Neural progenitor cell (in vitro differentiated cells): ENCODE data around the gene CES3. TPM values are rescaled to one million over a fixed set of nuclear protein-coding genes. Genes with fewer than 3 reads are reported as not detected.
"Not testable (repeated sequence)": the region's sequence is repeated elsewhere in the genome, so short reads cannot be mapped to it uniquely, and the experiment has no call there.

Source experiments
- DNase-seq: peaks from one replicate; pipeline ENCODE4 v3.0.0-alpha.2; 2016; ENCODE audit warnings: low spot score
- H2AFZ ChIP-seq: fragments of 200-600 bp; sonication (generic); replicated peaks from 2 replicates; pipeline ENCODE4 v1.6.1; 2016; ENCODE audit warnings: antibody characterized with exemption
- H3F3A ChIP-seq: fragments of 200-600 bp; sonication (generic); 2 replicates; pipeline ENCODE4 v1.6.1; 2016; ENCODE audit warnings: antibody characterized with exemption, low read depth
- H3K27ac ChIP-seq: fragments of 200-600 bp; sonication (generic); 2 replicates; pipeline ENCODE4 v1.5.1; 2016; ENCODE audit warnings: mild to moderate bottlenecking
- H3K27me3 ChIP-seq: fragments of 200-600 bp; sonication (generic); 2 replicates; pipeline ENCODE4 v1.6.1; 2016; ENCODE audit warnings: mild to moderate bottlenecking, moderate library complexity
- H3K36me3 ChIP-seq: fragments of 200-600 bp; sonication (generic); 2 replicates; pipeline ENCODE4 v1.5.1; 2016
- H3K4me1 ChIP-seq: fragments of 200-600 bp; sonication (generic); 2 replicates; pipeline ENCODE4 v1.6.1; 2016; ENCODE audit warnings: mixed run types
- H3K4me2 ChIP-seq: fragments of 200-600 bp; sonication (generic); 2 replicates; pipeline ENCODE4 v1.6.1; 2016
- H3K4me3 ChIP-seq: fragments of 200-600 bp; sonication (generic); 2 replicates; pipeline ENCODE4 v1.5.1; 2016
- H3K79me2 ChIP-seq: fragments of 200-600 bp; sonication (generic); 2 replicates; pipeline ENCODE4 v1.6.1; 2016; ENCODE audit warnings: low read depth
- H3K9ac ChIP-seq: fragments of 200-600 bp; sonication (generic); 2 replicates; pipeline ENCODE4 v1.6.1; 2016
- H3K9me3 ChIP-seq: fragments of 200-600 bp; sonication (generic); 2 replicates; pipeline ENCODE4 v1.5.1; 2016; ENCODE audit warnings: low read depth
- H4K20me1 ChIP-seq: fragments of 200-600 bp; sonication (generic); 2 replicates; pipeline ENCODE4 v1.6.1; 2016; ENCODE audit warnings: low read depth
- H3K27ac Mint-ChIP-seq: 3 replicates; pipeline ENCODE4 v1.8.0; 2021; ENCODE audit warnings: mixed read lengths
- H3K27me3 Mint-ChIP-seq: 2 replicates; pipeline ENCODE4 v1.8.0; 2022; ENCODE audit warnings: low read depth, mild to moderate bottlenecking, inconsistent platforms, moderate library complexity, mixed read lengths; ENCODE audit not compliant: insufficient read depth
- H3K36me3 Mint-ChIP-seq: 3 replicates; pipeline ENCODE4 v1.8.0; 2021; ENCODE audit warnings: mixed read lengths
- H3K4me1 Mint-ChIP-seq: 3 replicates; pipeline ENCODE4 v1.8.0; 2021; ENCODE audit warnings: mixed read lengths
- H3K4me3 Mint-ChIP-seq: 3 replicates; pipeline ENCODE4 v1.8.0; 2021; ENCODE audit warnings: mild to moderate bottlenecking, moderate library complexity, mixed read lengths
- H3K9me3 Mint-ChIP-seq: 3 replicates; pipeline ENCODE4 v1.8.0; 2020; ENCODE audit warnings: mixed read lengths
- EZH2 ChIP-seq: fragments of 200-600 bp; sonication (generic); IDR thresholded peaks from 2 replicates; pipeline ENCODE4 v1.6.1; 2017; ENCODE audit warnings: antibody characterized with exemption, mild to moderate bottlenecking, moderate library complexity
- EZH2phosphoT487 ChIP-seq: fragments of 200-600 bp; sonication (generic); IDR thresholded peaks from 2 replicates; pipeline ENCODE4 v1.6.1; 2017; ENCODE audit warnings: antibody characterized with exemption
- total RNA-seq: library from RNA; depleted of rRNA; stranded (reverse); fragments of >200 nt; gene quantifications from 2 replicates; pipeline ENCODE4 v1.2.3, GENCODE V29; 2015; ENCODE audit warnings: low replicate concordance
- TF ChIP-seq, protein P1 (sequence below): fragments of 200-600 bp; sonication (generic); IDR thresholded peaks from 2 replicates; pipeline ENCODE4 v1.5.1; 2017; ENCODE audit warnings: antibody characterized with exemption, mild to moderate bottlenecking

Gene CES3
- total RNA-seq, 1 donor from 2014 or later = 5.7 TPM

DNA sequence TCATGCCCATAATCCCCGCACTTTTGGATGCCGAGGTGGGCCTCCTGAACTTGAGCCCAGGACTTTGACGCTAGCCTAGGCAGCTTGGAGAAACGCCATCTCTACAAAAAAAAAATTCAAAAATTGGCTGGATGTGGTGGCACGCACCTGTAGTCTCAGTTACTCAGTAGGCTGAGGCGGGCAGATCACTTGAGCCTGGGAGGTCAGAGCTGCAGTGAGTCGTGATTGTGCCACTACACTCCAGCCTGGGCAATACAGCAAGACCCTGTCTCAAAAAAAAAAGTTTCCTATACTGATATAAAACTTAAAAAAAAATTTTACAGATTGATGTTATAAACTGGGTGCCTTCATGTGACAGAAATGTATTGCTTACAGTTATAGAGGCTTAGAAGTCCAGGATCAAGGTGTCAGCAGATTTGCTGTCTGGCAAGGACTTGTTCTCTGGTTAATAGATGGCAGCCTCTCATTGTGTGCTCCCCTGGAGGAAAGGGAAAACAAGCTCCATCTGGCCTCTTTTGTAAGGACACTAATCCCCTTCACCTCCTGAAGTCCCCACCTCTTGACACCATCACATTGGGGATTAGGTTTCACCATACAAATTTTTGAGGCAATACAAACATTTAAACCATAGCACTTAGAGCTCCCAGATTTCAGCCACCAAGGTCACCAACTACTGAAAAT lies 8.5 kb upstream of the CES3 start:
- H3K4me3 ChIP-seq = no peak overlapping the region
- no peaks in the 10 kb centered on the region for H3K9me3 ChIP-seq
- no peaks in the 10 kb centered on the region for H3K4me1 ChIP-seq
- H3F3A ChIP-seq = peaks cover 5% of the 10 kb centered on the region
- H3K9me3 Mint-ChIP-seq = no peaks in the 10 kb centered on the region
- DNase-seq = peak; percentile 14
- peaks cover 5% of the 10 kb centered on the region for H3K27me3 Mint-ChIP-seq
- no peak overlapping the region for H2AFZ ChIP-seq
- H3K79me2 ChIP-seq = no peaks in the 10 kb centered on the region
- H3K27ac Mint-ChIP-seq = no peak overlapping the region
- peaks cover 2% of the 10 kb centered on the region for H4K20me1 ChIP-seq
- H3K4me2 ChIP-seq = no peak overlapping the region
- TF ChIP-seq, protein P1, sequence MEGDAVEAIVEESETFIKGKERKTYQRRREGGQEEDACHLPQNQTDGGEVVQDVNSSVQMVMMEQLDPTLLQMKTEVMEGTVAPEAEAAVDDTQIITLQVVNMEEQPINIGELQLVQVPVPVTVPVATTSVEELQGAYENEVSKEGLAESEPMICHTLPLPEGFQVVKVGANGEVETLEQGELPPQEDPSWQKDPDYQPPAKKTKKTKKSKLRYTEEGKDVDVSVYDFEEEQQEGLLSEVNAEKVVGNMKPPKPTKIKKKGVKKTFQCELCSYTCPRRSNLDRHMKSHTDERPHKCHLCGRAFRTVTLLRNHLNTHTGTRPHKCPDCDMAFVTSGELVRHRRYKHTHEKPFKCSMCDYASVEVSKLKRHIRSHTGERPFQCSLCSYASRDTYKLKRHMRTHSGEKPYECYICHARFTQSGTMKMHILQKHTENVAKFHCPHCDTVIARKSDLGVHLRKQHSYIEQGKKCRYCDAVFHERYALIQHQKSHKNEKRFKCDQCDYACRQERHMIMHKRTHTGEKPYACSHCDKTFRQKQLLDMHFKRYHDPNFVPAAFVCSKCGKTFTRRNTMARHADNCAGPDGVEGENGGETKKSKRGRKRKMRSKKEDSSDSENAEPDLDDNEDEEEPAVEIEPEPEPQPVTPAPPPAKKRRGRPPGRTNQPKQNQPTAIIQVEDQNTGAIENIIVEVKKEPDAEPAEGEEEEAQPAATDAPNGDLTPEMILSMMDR = no peak
- TF ChIP-seq EZH2 (no peak), EZH2phosphoT487 (no peak)
- no peak overlapping the region for H3K9ac ChIP-seq
- H3K27ac ChIP-seq = no peak overlapping the region
- peaks cover 7% of the 10 kb centered on the region for H3K4me1 Mint-ChIP-seq
- peaks cover 50% of the 10 kb centered on the region for H3K27me3 ChIP-seq
- H3K36me3 Mint-ChIP-seq = no peaks in the 10 kb centered on the region
- no peaks in the 10 kb centered on the region for H3K36me3 ChIP-seq
- no peak overlapping the region for H3K4me3 Mint-ChIP-seq

DNA sequence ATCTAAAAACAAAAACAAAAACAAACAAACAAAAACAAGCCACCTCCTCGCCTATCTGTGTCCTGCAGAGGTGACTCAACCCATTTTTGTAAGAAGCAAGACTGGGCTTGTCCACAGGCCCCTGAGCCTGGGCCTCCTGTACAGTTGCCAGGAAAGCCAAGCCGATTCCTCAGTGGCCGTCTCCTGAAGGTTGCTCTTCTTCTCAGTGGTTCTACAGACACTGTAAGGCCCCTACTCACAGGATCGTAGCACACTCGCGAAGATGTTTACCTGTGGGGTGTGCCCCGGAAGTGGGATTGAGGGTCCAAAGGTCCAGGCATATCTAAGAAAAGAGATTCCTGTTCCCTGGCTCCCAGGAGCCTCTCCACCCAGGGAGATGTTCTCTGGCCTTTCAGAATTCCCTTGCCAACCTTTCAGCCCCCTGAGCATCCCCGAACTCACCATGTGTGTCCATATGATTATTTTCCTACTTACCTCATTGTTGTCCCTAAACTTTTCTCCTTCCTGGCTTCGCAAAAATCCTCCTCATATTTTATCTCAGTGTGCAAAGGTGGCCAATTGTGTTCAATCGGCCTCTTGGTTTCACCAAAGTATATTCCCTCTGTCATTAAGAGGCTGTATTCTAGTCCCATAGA lies 7.5 kb upstream of the CES3 start:
- no peak overlapping the region for H3K4me3 Mint-ChIP-seq
- H3K27ac Mint-ChIP-seq = no peak overlapping the region
- Histone ChIP-seq H3K4me2 (no peak overlapping the region), H4K20me1 (no peaks in the 10 kb centered on the region), H3K4me3 (no peak overlapping the region), H3K27me3 (peaks cover 50% of the 10 kb centered on the region), H2AFZ (no peak overlapping the region), H3K27ac (no peak overlapping the region), H3K36me3 (no peaks in the 10 kb centered on the region), H3K9me3 (no peaks in the 10 kb centered on the region), H3K4me1 (no peaks in the 10 kb centered on the region), H3F3A (peaks cover 5% of the 10 kb centered on the region), H3K79me2 (no peaks in the 10 kb centered on the region), H3K9ac (no peak overlapping the region)
- no peaks in the 10 kb centered on the region for H3K9me3 Mint-ChIP-seq
- no peak for TF ChIP-seq EZH2phosphoT487
- TF ChIP-seq, protein P1 = no peak
- no peaks in the 10 kb centered on the region for H3K36me3 Mint-ChIP-seq
- peaks cover 5% of the 10 kb centered on the region for H3K4me1 Mint-ChIP-seq
- peaks cover 7% of the 10 kb centered on the region for H3K27me3 Mint-ChIP-seq
- no peak for DNase-seq

GRCh38 chr16:66954097-66954659 lies 6.9 kb upstream of the CES3 start:
- Mint-ChIP-seq H3K9me3 (no peaks in the 10 kb centered on the region), H3K36me3 (no peaks in the 10 kb centered on the region), H3K4me1 (peaks cover 5% of the 10 kb centered on the region), H3K4me3 (no peak overlapping the region), H3K27me3 (peaks cover 11% of the 10 kb centered on the region), H3K27ac (no peak overlapping the region)
- no peak overlapping the region for H3K27ac ChIP-seq
- H3K9me3 ChIP-seq = no peaks in the 10 kb centered on the region
- H3K4me3 ChIP-seq = no peak overlapping the region
- H3F3A ChIP-seq = peaks cover 5% of the 10 kb centered on the region
- H3K4me2 ChIP-seq = no peak overlapping the region
- H3K4me1 ChIP-seq = no peaks in the 10 kb centered on the region
- H2AFZ ChIP-seq = no peak overlapping the region
- TF ChIP-seq, protein P1 = peak; percentile 66
- TF ChIP-seq EZH2phosphoT487 = no peak
- peak; percentile 50 for DNase-seq
- H3K36me3 ChIP-seq = no peaks in the 10 kb centered on the region
- no peaks in the 10 kb centered on the region for H4K20me1 ChIP-seq
- H3K9ac ChIP-seq = no peak overlapping the region
- no peaks in the 10 kb centered on the region for H3K79me2 ChIP-seq
- peaks cover 45% of the 10 kb centered on the region for H3K27me3 ChIP-seq

GRCh38 chr16:66955363-66956153 lies 5.5 kb upstream of the CES3 start:
- H3K36me3 ChIP-seq, H3K9me3 ChIP-seq, H3K27ac Mint-ChIP-seq, H3K4me3 Mint-ChIP-seq, H3K4me3 ChIP-seq, H3K36me3 Mint-ChIP-seq, DNase-seq, H3K9ac ChIP-seq, H3K4me2 ChIP-seq, H3K79me2 ChIP-seq, H4K20me1 ChIP-seq, H3K27ac ChIP-seq, H3K4me1 ChIP-seq, H3K4me1 Mint-ChIP-seq, H2AFZ ChIP-seq, H3F3A ChIP-seq, H3K9me3 Mint-ChIP-seq: not testable (repeated sequence)
- peaks cover 31% of the 10 kb centered on the region for H3K27me3 ChIP-seq
- peaks cover 14% of the 10 kb centered on the region for H3K27me3 Mint-ChIP-seq

DNA sequence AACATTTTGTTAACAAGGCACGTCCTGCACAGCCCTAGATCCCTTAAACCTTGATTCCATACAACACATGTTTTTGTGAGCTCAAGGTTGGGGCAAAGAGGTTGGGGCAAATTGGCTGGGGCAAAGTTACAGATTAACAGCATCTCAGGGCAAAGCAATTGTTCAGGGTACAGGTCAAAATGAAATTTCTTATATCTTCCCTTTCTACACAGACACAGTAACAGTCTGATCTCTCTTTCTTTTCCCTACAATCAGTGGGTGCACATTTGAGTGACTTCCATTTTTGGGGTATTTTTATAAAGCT lies 5.0 kb upstream of the CES3 start:
- not testable (repeated sequence) for H3K36me3 Mint-ChIP-seq, H3K36me3 ChIP-seq, H3K4me2 ChIP-seq, H3K9me3 ChIP-seq, H3K79me2 ChIP-seq, H3K4me3 Mint-ChIP-seq, H3K9ac ChIP-seq, H3K9me3 Mint-ChIP-seq, H3K4me3 ChIP-seq, H3K27ac Mint-ChIP-seq, H3F3A ChIP-seq, H3K27ac ChIP-seq, DNase-seq, H3K4me1 ChIP-seq, H2AFZ ChIP-seq, H4K20me1 ChIP-seq
- peaks cover 11% of the 10 kb centered on the region for H3K4me1 Mint-ChIP-seq
- peaks cover 26% of the 10 kb centered on the region for H3K27me3 ChIP-seq
- peaks cover 16% of the 10 kb centered on the region for H3K27me3 Mint-ChIP-seq
